Mammary epithelial cell (primary cell): Measurements from ENCODE around the gene TACO1.

ENCODE experiments used
- CTCF ChIP-seq, 2 donors: IDR thresholded peaks in 1 of 2; conservative IDR thresholded peaks in 1 of 2; 2 replicates each; pipeline ENCODE4 v1.5.1; 2011 to 2012; ENCODE audit warnings: inconsistent platforms in 2 of 2, low read length in 2 of 2, mild to moderate bottlenecking in 2 of 2, control low read depth in 1 of 2, low read depth in 1 of 2; ENCODE audit not compliant: insufficient read depth in 1 of 2; ENCODE audit errors: extremely low read depth in 1 of 2
- EZH2 ChIP-seq: IDR thresholded peaks from 2 replicates; pipeline ENCODE4 v1.6.1; 2012; ENCODE audit warnings: low read length, inconsistent platforms, borderline replicate concordance

GRCh38 chr17:63610854-63611253 lies 10.2 kb downstream of the TACO1 start:
- no peak for TF ChIP-seq CTCF (conservative IDR thresholded peaks at IDR 0.05 in 1 of 2, IDR thresholded peaks at IDR 0.05 in 1 of 2; ENCODE audit: extremely low read depth in 1 of 2, insufficient read depth in 1 of 2, low read depth in 1 of 2, low read length in 2 of 2)
- no peak for TF ChIP-seq EZH2
